Erythroblast (primary cell): Measurements from ENCODE around the gene GCK.

Source experiments
- GATA1 ChIP-seq: IDR thresholded peaks from 2 replicates; pipeline ENCODE4 v1.6.1; 2011; ENCODE audit warnings: low read depth, mild to moderate bottlenecking, control low read depth, low read length, moderate library complexity
- POLR2A ChIP-seq: IDR thresholded peaks from 2 replicates; pipeline ENCODE4 v1.6.1; 2011; ENCODE audit warnings: mild to moderate bottlenecking, low read length

- TF ChIP-seq POLR2A: no peak
- TF ChIP-seq GATA1: no peak
These were observed 2.5 kb downstream of the GCK start for GRCh38 chr7:44186736-44187135.
